ENCODE data around the gene OR51E1.

The OR51E1 gene, protein sequence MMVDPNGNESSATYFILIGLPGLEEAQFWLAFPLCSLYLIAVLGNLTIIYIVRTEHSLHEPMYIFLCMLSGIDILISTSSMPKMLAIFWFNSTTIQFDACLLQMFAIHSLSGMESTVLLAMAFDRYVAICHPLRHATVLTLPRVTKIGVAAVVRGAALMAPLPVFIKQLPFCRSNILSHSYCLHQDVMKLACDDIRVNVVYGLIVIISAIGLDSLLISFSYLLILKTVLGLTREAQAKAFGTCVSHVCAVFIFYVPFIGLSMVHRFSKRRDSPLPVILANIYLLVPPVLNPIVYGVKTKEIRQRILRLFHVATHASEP

DNA sequence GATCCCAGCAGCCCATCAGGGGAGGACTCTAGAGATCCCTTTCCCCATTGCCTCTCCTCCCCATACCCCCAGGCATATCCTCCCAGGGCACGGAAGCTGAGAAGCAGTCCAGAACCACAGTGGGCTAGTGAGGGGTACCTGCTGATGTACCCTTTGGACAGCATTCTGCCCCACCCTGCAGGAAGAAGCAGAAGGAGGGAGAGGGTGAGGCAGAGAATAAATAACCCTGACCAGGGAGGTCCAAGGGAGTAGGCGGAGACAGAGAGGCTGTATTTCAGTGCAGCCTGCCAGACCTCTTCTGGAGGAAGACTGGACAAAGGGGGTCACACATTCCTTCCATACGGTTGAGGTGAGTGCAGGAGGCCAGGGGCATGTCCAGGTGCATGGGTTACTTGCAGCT, at the start of gene OR51E1:
Gene OR51E1, plus strand, starts transcription at position 301 of the 400 bp plus-strand sequence. CDS start 8,545 bp downstream, outside the sequence.
- H3K4me3 ChIP-seq (ENCODE audit: low read depth, low read length), result no peak within 1 kb of the TSS
- TF ChIP-seq POLR2A (IDR thresholded peaks at IDR 0.05; ENCODE audit: extremely low read depth, insufficient read length) (no peak), MYC (IDR thresholded peaks at IDR 0.05; ENCODE audit: low read depth, low read length) (no peak)
- TF ChIP-seq, protein P1, sequence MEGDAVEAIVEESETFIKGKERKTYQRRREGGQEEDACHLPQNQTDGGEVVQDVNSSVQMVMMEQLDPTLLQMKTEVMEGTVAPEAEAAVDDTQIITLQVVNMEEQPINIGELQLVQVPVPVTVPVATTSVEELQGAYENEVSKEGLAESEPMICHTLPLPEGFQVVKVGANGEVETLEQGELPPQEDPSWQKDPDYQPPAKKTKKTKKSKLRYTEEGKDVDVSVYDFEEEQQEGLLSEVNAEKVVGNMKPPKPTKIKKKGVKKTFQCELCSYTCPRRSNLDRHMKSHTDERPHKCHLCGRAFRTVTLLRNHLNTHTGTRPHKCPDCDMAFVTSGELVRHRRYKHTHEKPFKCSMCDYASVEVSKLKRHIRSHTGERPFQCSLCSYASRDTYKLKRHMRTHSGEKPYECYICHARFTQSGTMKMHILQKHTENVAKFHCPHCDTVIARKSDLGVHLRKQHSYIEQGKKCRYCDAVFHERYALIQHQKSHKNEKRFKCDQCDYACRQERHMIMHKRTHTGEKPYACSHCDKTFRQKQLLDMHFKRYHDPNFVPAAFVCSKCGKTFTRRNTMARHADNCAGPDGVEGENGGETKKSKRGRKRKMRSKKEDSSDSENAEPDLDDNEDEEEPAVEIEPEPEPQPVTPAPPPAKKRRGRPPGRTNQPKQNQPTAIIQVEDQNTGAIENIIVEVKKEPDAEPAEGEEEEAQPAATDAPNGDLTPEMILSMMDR (IDR thresholded peaks at IDR 0.05; ENCODE audit: low read depth, low read length), result no peak
- TF ChIP-seq, protein P2, sequence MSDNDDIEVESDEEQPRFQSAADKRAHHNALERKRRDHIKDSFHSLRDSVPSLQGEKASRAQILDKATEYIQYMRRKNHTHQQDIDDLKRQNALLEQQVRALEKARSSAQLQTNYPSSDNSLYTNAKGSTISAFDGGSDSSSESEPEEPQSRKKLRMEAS (IDR thresholded peaks at IDR 0.05; ENCODE audit: low read depth, low read length), result no peak
- no peak for DNase-seq (ENCODE audit: low read depth)

DNA sequence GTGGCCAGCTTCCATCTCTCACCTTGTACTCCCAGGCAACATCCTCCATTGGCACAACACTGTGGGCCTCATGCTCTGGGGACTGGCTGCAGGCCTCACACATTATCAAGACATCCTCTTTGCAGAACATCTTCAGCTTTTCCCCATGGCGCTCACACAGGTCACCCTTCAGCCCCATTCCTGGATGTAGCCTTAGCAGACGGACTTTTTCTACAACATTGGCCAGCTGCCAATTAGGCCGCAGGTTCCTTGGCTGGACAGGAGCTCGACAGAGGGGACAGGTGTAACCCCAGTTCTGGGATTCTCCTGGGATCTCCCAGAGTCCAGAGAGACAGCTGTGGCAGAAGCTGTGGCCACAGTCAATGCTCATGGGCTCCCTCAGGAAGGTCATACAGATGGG, 38.7 kb upstream of the OR51E1 start:
- DNase-seq (ENCODE audit: low read depth), result no peak
- no peak overlapping the region for H3K4me3 ChIP-seq (ENCODE audit: low read depth, low read length)
- TF ChIP-seq, protein P1 (IDR thresholded peaks at IDR 0.05; ENCODE audit: low read depth, low read length), result no peak
- TF ChIP-seq POLR2A (IDR thresholded peaks at IDR 0.05; ENCODE audit: extremely low read depth, insufficient read length), result no peak

DNA sequence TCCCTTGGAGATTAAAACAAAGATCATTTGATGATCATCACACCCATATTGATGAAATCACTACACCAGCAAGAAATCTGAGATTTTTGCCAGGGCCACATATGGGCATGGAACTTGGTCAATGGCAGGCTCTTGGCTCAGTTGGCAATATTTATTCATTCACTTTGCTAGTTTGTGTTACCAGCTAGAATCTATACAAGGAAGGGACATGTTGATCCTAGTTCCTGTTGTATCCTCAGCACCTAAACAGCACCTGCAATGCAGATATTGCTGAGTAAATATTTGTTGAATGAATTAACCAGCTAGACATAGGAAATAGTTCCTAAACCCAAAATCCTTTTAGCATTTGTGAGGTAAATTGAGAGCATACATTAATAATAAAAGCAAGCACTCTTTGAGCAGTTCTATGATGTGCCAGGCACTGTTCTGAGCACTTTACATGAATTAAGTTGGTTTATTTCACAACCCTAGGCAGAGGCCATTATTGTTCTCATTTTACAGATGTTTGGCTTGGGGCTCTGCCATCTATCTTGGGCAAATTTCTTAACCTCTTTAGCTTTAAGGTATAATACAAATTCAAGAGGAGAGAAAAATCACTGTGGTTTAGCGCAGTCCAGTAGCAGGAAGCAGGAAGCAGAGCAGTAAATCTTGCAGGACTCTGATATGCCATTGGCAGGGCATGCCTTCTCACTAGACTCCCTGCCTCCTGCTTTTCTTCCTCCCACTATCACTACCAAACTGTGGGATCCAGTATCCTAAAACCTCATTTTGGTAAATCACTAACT, 37.4 kb upstream of the OR51E1 start:
- peak overlapping the region; percentile 77 for H3K4me3 ChIP-seq (ENCODE audit: low read depth, low read length)
- no peak for DNase-seq (ENCODE audit: low read depth)
- no peak for TF ChIP-seq POLR2A (IDR thresholded peaks at IDR 0.05; ENCODE audit: extremely low read depth, insufficient read length)
- TF ChIP-seq, protein P2 (IDR thresholded peaks at IDR 0.05; ENCODE audit: low read depth, low read length), result no peak
- TF ChIP-seq, protein P1 (IDR thresholded peaks at IDR 0.05; ENCODE audit: low read depth, low read length), result no peak
- no peak for TF ChIP-seq MYC (IDR thresholded peaks at IDR 0.05; ENCODE audit: low read depth, low read length)

DNA sequence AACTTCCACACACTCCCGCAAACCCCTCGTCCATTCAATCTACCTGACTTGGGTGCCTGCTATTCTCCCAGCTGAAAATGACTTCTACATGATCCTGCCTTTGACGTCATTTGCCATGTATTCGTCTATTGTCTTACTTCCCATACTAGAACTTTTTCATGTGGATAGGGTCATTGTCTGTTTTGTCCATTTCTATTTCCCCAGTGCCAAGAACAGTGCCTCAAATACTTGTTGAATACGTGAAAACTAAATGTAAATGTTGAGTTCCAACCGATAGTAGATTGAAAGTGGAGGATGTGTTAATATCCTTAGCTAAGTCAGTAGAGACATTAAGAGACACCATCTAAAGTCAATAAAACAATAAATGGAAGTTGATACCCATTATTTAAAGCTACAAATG, 36.7 kb upstream of the OR51E1 start:
- H3K4me3 ChIP-seq (ENCODE audit: low read depth, low read length), result peak overlapping the region; percentile 77
- TF ChIP-seq, protein P2 (IDR thresholded peaks at IDR 0.05; ENCODE audit: low read depth, low read length), result no peak
- TF ChIP-seq POLR2A (IDR thresholded peaks at IDR 0.05; ENCODE audit: extremely low read depth, insufficient read length), result no peak
- no peak for TF ChIP-seq MYC (IDR thresholded peaks at IDR 0.05; ENCODE audit: low read depth, low read length)
- TF ChIP-seq, protein P1 (IDR thresholded peaks at IDR 0.05; ENCODE audit: low read depth, low read length), result no peak
- no peak for DNase-seq (ENCODE audit: low read depth)

DNA sequence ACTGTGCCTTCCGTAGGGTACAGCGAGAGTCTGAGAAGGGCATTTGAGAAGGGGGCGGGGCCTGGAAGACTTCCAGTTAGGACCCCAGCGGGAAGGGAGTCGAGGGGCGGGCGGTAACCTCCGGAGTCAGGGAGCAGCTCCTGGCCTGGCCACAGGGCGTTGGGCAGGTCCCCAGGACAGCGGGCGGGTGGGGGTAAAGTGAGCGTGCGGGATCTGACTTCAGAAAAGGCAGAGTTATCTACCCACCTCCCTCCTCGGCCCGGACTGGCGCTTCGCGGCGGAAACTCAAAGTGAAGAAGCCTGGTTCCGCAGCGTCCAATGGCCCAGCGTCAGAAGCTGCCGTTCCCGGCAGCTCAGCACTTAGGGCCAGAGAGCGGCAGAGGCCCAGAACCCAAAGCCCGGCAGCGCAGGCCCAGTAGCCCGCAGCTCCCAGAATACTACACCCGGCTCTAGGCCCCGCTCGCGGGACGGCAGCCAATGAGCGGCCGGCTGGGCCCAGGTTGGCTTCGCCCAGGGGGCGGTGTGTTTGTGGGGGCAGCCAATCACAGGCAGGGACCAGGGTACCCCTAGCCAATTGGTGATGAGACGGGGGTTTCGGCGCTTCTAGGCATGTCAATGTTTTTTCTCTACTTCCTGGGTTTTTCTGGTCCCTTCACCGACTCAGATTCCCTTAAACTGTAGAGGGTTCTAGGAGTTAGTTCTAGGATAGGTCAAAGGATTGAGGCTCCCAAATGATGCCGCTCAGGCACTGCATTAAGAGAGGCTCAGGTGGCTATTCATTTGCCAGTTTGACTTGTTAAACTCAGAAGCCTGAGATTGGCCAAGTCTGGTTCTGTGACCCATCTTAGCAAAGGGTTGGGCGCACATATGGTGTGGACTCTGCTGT, 35.8 kb upstream of the OR51E1 start, which contains the start of gene TRIM68:
Gene TRIM68, minus strand, starts transcription at position 451 of the 886 bp plus-strand sequence. CDS start 2,727 bp downstream, outside the sequence.
- TF ChIP-seq, protein P2 (IDR thresholded peaks at IDR 0.05; ENCODE audit: low read depth, low read length), result no peak
- TF ChIP-seq POLR2A (IDR thresholded peaks at IDR 0.05; ENCODE audit: extremely low read depth, insufficient read length) (no peak), MYC (IDR thresholded peaks at IDR 0.05; ENCODE audit: low read depth, low read length) (no peak)
- TF ChIP-seq, protein P1 (IDR thresholded peaks at IDR 0.05; ENCODE audit: low read depth, low read length), result no peak
- peak; percentile 94 for DNase-seq (ENCODE audit: low read depth)
- peak within 1 kb of the TSS; percentile 77 for H3K4me3 ChIP-seq (ENCODE audit: low read depth, low read length)
